HepG2 (cell line): ENCODE data around the gene SEC11A. TPM values are rescaled to one million over a fixed set of nuclear protein-coding genes. Genes with fewer than 3 reads are reported as not detected.

Source experiments
- ATAC-seq: fragments of 200-7000 bp; cut with Tn5 transposase; 3 replicates; pipeline ENCODE4 v1.9.1; 2020; ENCODE audit warnings: mild to moderate bottlenecking, moderate library complexity
- BruUV-seq: library from RNA; stranded (reverse); fragments of 400-500 nt; replicated peaks from 2 replicates; lab custom pipeline; 2021; lab: Mats Ljungman, UMichigan
- CTCF ChIA-PET: fragments of 300-600 bp; formaldehyde crosslinking; extraction: SDS; loops from one replicate; lab custom pipeline; 2021; ENCODE audit warnings: low total read pairs, inconsistent platforms, low intra/inter-chr PET ratio; lab: Yijun Ruan, JAX
- POLR2A ChIA-PET: fragments of 350-600 bp; sonication (Branson Sonifier 250); formaldehyde crosslinking; loops from one replicate; lab custom pipeline; 2020; ENCODE audit warnings: antibody characterized with exemption, inconsistent platforms; lab: Yijun Ruan, JAX
- DNase-seq: peaks from one replicate; pipeline ENCODE4 v3.0.0-alpha.2; 2015; ENCODE audit warnings: low spot score
- FAIRE-seq: peaks from 3 replicates; lab custom pipeline; 2011; peaks lifted over from hg19 to GRCh38; lab: Jason Lieb, UNC
- H2AFZ ChIP-seq: one replicate; pipeline ENCODE4 v1.6.1; 2011; ENCODE audit warnings: low read length, inconsistent platforms
- H3K27ac ChIP-seq: fragments of 300-600 bp; 3 replicates; pipeline ENCODE4 v1.8.0; 2011; ENCODE audit warnings: mixed run types, mild to moderate bottlenecking, mixed read lengths, low read length, inconsistent platforms; ENCODE audit not compliant: insufficient read depth; ENCODE audit errors: extremely low read length
- H3K27me3 ChIP-seq, 2 experiments: fragments of 200-600 bp in 1 of 2; 2 replicates in 1 of 2; 3 replicates in 1 of 2; pipeline versions ENCODE4 v1.6.0 to v1.8.0; 2011; ENCODE audit warnings: low read length in 2 of 2, mild to moderate bottlenecking in 2 of 2, moderate library complexity in 2 of 2, inconsistent platforms in 1 of 2; ENCODE audit not compliant: insufficient read depth in 2 of 2, control insufficient read depth in 1 of 2
- H3K36me3 ChIP-seq, 2 experiments: fragments of 200-600 bp in 1 of 2; replicated peaks in 1 of 2; 2 replicates in 1 of 2; 3 replicates in 1 of 2; pipeline versions ENCODE4 v1.5.1 to v1.8.0; 2011; ENCODE audit warnings: low read length in 2 of 2, inconsistent platforms in 1 of 2; ENCODE audit not compliant: insufficient read depth in 2 of 2, control insufficient read depth in 1 of 2
- H3K4me1 ChIP-seq: 2 replicates; pipeline ENCODE4 v1.5.1; 2012; ENCODE audit warnings: low read length, inconsistent platforms; ENCODE audit not compliant: insufficient read depth
- H3K4me2 ChIP-seq: 2 replicates; pipeline ENCODE4 v1.6.0; 2011; ENCODE audit warnings: low read depth, low read length, inconsistent platforms
- H3K4me3 ChIP-seq, 3 experiments: fragments of 200-600 bp in 1 of 3; sonication (generic), shearing (Covaris generic) in 1 of 3; replicated peaks in 1 of 3; 2 replicates each; pipeline ENCODE4 v1.5.1; 2011 to 2016; ENCODE audit warnings: low read length in 3 of 3, inconsistent platforms in 2 of 3, low read depth in 2 of 3, mild to moderate bottlenecking in 2 of 3, control low read depth in 1 of 3, mixed read lengths in 1 of 3; ENCODE audit not compliant: insufficient read depth in 1 of 3
- H3K79me2 ChIP-seq: one replicate; pipeline ENCODE4 v1.6.1; 2011; ENCODE audit warnings: low read length, inconsistent platforms; ENCODE audit not compliant: insufficient read depth
- H3K9ac ChIP-seq: 2 replicates; pipeline ENCODE4 v1.6.0; 2011; ENCODE audit warnings: mild to moderate bottlenecking, low read depth, low read length, inconsistent platforms; ENCODE audit not compliant: insufficient read depth
- H3K9me3 ChIP-seq: 2 replicates; pipeline ENCODE4 v1.5.1; 2012; ENCODE audit warnings: mild to moderate bottlenecking, low read length
- H4K20me1 ChIP-seq: 2 replicates; pipeline ENCODE4 v1.6.0; 2011; ENCODE audit warnings: inconsistent platforms, mild to moderate bottlenecking, low read length, moderate library complexity; ENCODE audit not compliant: insufficient read depth
- GPN1 ChIP-seq: sonication (generic); formaldehyde crosslinking; IDR thresholded peaks from 2 replicates; pipeline ENCODE4 v1.5.1; 2020; ENCODE audit warnings: missing genetic modification reagents, borderline replicate concordance
- HOXA9 ChIP-seq: sonication (generic); formaldehyde crosslinking; IDR thresholded peaks from 2 replicates; pipeline ENCODE4 v1.8.1; 2022; ENCODE audit warnings: missing genetic modification reagents, mild to moderate bottlenecking, moderate library complexity, borderline replicate concordance
- MXD4 ChIP-seq: IDR thresholded peaks from 2 replicates; pipeline ENCODE4 v1.6.1; 2016; ENCODE audit warnings: mild to moderate bottlenecking, missing biosample characterization, missing genetic modification reagents
- SCMH1 ChIP-seq: sonication (generic); formaldehyde crosslinking; IDR thresholded peaks from 2 replicates; pipeline ENCODE4 v1.9.0; 2021; ENCODE audit warnings: missing genetic modification reagents, mild to moderate bottlenecking, borderline replicate concordance
- ZKSCAN1 ChIP-seq: fragments of 150-350 bp; IDR thresholded peaks from 2 replicates; pipeline ENCODE4 v1.6.1; 2014; ENCODE audit warnings: low read length
- ZNF605 ChIP-seq: sonication (generic); formaldehyde crosslinking; IDR thresholded peaks from 2 replicates; pipeline ENCODE4 v1.8.0; 2022; ENCODE audit warnings: mild to moderate bottlenecking, missing genetic modification reagents
- WGBS: methylation state at CpG from one replicate; pipeline ENCODE4 v1.1.6; 2017; ENCODE audit warnings: low lambda C conversion rate; 5-methylcytosine and 5-hydroxymethylcytosine counted together
- in situ Hi-C: cut with HindIII; loops from 2 replicates; pipeline ENCODE4 v1.10.0; 2017; ENCODE audit warnings: low pct_unique_long_range_greater_than_20kb; ENCODE audit not compliant: extremely low pct_ligation_motif_present
- intact Hi-C: fragments of 100-400 bp; cut with micrococcal nuclease; formaldehyde crosslinking; loops from one replicate; pipeline ENCODE4 v1.10.0; 2022; ENCODE audit not compliant: unreplicated experiment
- polyA plus RNA-seq, 8 experiments: library from polyadenylated mRNA; depleted of rRNA in 3 of 8; stranded (reverse) in 7 of 8; unstranded in 1 of 8; fragments of >200 nt; fragmentation: Illumina TruSeq in 4 of 8; extraction: Trizol in 4 of 8; gene quantifications; 2 replicates each; pipeline versions ENCODE4 v1.2.1 to v1.2.3, GENCODE V29; 2011 to 2016; ENCODE audit warnings: low read depth in 4 of 8, missing spikeins in 1 of 8, mixed read lengths in 1 of 8; ENCODE audit not compliant: insufficient read depth in 1 of 8
- total RNA-seq, 5 experiments: library from RNA; depleted of rRNA; stranded (reverse); fragments of >200 nt; fragmentation: Illumina TruSeq; extraction: Trizol; gene quantifications; 2 replicates each; pipeline ENCODE4 v1.2.3, GENCODE V29; 2016; ENCODE audit warnings: low read depth in 1 of 5
- TF ChIP-seq, protein P1 (sequence below): sonication (generic); formaldehyde crosslinking; conservative IDR thresholded peaks from 2 replicates; pipeline ENCODE4 v1.8.1; 2023; ENCODE audit warnings: missing genetic modification reagents
- TF ChIP-seq, protein P2 (sequence below): sonication (generic); formaldehyde crosslinking; IDR thresholded peaks from 2 replicates; pipeline ENCODE4 v1.4.0; 2020; ENCODE audit warnings: mild to moderate bottlenecking, missing genetic modification reagents

SEC11A gene
- total and polyA plus RNA-seq, 2 of the 13 experiments (the other 11 are each of a cell fraction or from before 2014, with no cell fraction given): 141 to 230 TPM

DNA sequence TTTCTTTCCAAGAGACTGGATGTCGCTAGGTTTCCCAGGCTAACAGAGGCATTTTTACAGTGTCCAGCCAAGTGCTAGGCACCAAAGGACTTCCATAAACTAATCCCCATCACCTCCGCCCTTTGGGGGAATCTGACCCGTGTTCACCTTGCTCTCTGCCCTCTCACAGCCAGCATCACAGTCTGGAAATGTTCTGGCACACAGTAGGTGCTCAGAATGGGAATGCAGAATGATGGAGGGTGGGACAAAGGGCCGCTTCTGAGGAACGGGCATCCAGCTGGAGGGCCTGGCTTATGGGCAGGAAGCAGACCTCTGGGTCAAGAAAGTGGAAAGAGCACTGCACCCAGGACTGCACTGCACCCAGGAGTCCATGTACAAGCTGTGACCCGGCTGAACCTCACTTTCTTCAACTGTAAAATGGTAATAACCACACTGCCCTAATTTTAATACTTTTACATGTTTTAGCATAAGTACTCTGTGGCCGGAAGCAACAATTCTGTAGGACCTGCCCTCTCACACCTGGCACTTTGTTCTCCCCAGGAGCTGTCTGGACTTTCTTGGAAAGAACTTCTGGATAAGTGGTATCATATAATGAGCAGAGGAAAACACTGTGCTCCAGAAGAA is 57.0 kb downstream of the SEC11A start:
- Histone ChIP-seq H3K79me2 (no peaks in the 10 kb centered on the region), H3K4me1 (peaks cover 49% of the 10 kb centered on the region), H3K27me3 (no peaks in the 10 kb centered on the region; a peak in 1 of 5 replicates), H3K4me3 (peak overlapping the region; percentile 48 to 73 (median 57)), H4K20me1 (no peaks in the 10 kb centered on the region), H2AFZ (peak overlapping the region; percentile 76), H3K4me2 (peak overlapping the region; percentile 87), H3K27ac (peak overlapping the region; percentile 78), H3K9me3 (no peaks in the 10 kb centered on the region), H3K36me3 (no peaks in the 10 kb centered on the region), H3K9ac (peak overlapping the region; percentile 74)
- TF ChIP-seq MXD4 (CRISPR knock-in tag): peak; percentile 8; the same call in 1 of the 2 replicates
- no peak for TF ChIP-seq GPN1 (CRISPR knock-in tag)
- TF ChIP-seq ZKSCAN1: peak; percentile 76
- no peak for TF ChIP-seq SCMH1 (CRISPR knock-in tag)
- TF ChIP-seq, protein P1, sequence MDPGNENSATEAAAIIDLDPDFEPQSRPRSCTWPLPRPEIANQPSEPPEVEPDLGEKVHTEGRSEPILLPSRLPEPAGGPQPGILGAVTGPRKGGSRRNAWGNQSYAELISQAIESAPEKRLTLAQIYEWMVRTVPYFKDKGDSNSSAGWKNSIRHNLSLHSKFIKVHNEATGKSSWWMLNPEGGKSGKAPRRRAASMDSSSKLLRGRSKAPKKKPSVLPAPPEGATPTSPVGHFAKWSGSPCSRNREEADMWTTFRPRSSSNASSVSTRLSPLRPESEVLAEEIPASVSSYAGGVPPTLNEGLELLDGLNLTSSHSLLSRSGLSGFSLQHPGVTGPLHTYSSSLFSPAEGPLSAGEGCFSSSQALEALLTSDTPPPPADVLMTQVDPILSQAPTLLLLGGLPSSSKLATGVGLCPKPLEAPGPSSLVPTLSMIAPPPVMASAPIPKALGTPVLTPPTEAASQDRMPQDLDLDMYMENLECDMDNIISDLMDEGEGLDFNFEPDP: 0 out of 2 replicates have a peak, but pooled peaks have one; percentile 62
- TF ChIP-seq ZNF605: 0 out of 2 replicates have a peak, but pooled peaks have one; percentile 38
- 0 out of 2 replicates have a peak, but pooled peaks have one; percentile 23 for TF ChIP-seq HOXA9 (CRISPR knock-in tag)
- TF ChIP-seq, protein P2, sequence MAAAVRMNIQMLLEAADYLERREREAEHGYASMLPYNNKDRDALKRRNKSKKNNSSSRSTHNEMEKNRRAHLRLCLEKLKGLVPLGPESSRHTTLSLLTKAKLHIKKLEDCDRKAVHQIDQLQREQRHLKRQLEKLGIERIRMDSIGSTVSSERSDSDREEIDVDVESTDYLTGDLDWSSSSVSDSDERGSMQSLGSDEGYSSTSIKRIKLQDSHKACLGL (CRISPR knock-in tag): peak; percentile 9; the same call in 1 of the 2 replicates
- in situ Hi-C loops (loop anchor here (5.0 to 10.0 kb wide), 2 partner anchors 72 to 266 kb away; no protein-coding TSS in a partner anchor), intact Hi-C loops (loop anchor here (1.0 to 10.0 kb wide), 5 partner anchors 58 to 270 kb away; partner anchors contain the start of genes ALPK3 and SEC11A)
- BruUV-seq: TSS peak; percentile 35
- ChIA-PET CTCF (interaction anchor here (1.2 to 2.4 kb wide), 2 partner anchors 59 to 71 kb away, joined by 4 to 34 read pairs; partner anchors contain the start of gene ZSCAN2), POLR2A (interaction anchor here (0.7 to 2.6 kb wide), 12 partner anchors 16 to 1016 kb away, joined by 3 to 11 read pairs (median 4); partner anchors contain the start of genes SEC11A and ZSCAN2)
- DNase-seq (no peak), ATAC-seq (no peak), FAIRE-seq (no peak)
- WGBS: 42% methylated on average over 6 of the region's 7 CpGs
